COR-L47 (cell line): ENCODE measurements around the gene IFNA2.
"Not testable (repeated sequence)": the region's sequence is repeated elsewhere in the genome, so short reads cannot be mapped to it uniquely, and the experiment has no call there.

Experiments
- DNase-seq: peaks from one replicate; lab custom pipeline; 2025; lab: John Stamatoyannopoulos, UW

Gene IFNA2

DNA sequence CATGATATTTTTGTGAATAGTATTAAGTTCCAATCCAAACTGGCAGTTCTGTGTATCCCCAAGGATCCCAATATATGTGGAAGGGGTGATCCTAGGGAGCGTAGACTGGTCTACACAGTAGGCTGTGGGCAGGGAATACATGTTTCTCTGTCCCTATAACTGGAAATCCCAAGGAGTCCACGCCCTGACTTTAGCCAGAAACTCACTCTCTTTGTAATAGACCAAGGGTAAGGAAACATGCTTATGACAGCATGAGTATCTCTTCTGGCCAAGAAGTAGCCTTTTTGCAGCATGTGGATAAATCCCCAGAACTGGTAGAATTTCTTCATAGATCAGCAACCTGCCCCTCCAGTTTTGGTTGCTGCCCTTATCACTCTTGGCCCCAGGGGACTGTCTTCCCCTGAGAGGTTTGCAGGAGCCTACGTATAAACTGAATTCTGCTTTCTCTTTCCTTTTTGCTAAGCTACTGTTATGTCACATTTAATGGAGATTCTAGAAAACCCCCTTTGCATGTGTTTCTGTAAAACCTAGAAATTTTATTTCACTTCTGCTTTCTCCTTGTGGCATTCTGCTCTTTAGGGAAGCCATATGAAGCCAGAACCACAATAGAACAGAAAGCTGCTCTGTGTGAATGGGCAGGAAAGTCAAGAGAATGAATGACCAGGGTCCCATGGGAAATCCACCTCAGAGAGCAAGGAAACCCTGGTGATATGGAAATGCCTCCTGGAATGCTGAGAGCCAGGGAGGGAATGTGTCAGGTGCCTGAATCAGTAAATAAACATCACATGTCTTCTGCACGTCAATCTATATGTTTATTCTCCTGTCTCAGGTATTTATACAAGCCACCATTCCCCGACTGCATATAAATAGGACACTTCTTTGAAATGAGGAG lies 3.5 kb downstream of the IFNA2 start:
- no peak for DNase-seq

DNA sequence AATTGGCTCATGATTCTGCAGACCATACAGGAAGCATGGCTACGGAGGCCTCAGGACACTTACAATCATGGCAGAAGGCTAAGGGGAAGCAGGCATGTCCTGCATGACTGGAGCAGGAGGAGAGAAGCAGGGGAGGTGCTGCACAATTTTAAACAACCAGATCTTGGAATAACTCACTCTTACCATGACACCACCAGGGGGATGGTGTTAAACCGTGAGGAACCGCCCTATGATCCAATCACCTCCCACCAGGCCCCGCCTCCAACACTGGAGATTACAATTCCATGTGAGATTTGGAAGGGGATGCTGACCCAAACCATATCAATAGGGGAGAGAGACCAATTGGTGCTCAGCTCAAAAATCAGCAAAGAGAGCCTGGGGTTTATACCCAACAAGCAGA lies 13.7 kb downstream of the IFNA2 start:
- not testable (repeated sequence) for DNase-seq

DNA sequence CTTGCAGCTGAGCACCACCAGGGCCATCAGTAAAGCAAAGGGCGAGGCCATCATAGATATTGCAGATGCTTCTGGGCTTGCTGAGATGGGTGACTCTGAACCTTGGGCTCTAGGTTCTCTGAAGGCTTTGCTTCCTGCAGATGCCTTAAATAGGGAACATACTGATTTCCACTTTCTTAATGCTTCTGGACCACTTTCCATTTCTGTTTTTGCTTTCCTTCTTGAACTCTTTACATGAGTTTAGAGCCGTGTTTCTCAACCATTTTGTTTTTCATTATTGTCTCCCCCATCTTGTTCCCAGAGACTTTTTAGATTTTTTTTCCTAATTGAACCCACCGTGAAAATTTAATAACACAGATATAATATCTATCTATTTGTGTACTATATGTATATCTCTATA lies 17.2 kb downstream of the IFNA2 start, which contains the start of gene IFNA13:
TSS of gene IFNA13 (minus strand) at position 101 of the 400 bp plus-strand sequence. CDS start at position 54, 47 bp downstream.
- no peak for DNase-seq

DNA sequence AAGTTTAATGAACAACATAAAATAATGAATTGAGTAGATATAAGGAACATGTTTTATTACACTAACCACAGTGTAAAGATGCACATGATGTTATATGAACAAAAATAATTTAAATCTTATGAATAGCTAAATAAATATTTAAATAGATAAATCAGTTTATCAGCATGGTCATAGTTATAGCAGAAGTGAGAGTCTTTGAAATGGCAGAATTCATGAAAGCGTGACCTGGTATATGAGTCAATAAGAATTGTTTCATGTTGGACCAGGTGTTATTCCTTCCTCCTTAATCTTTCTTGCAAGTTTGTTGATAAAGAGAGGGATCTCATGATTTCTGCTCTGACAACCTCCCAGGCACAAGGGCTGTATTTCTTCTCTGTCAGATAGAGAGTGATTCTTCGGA lies 18.0 kb downstream of the IFNA2 start:
- DNase-seq: not testable (repeated sequence)

DNA sequence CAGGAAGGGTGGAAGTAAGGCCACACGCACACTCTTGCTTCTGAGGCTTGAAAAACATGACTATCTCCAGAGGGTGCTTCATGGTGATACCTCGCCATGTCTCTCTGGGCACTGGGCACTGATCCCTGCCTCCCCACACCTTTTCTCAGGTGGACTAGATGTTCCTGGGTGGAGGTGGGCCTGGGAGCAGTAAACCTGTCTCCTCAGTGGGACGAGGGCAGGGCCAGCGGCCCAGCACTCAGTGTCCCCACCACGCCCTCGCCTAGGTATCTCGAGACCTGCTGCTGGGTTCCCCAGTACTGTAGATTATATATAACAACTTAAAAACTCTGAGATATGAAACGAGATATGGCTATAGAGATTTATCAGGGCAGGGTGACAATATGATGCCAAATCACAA lies 22.9 kb downstream of the IFNA2 start:
- DNase-seq: no peak

DNA sequence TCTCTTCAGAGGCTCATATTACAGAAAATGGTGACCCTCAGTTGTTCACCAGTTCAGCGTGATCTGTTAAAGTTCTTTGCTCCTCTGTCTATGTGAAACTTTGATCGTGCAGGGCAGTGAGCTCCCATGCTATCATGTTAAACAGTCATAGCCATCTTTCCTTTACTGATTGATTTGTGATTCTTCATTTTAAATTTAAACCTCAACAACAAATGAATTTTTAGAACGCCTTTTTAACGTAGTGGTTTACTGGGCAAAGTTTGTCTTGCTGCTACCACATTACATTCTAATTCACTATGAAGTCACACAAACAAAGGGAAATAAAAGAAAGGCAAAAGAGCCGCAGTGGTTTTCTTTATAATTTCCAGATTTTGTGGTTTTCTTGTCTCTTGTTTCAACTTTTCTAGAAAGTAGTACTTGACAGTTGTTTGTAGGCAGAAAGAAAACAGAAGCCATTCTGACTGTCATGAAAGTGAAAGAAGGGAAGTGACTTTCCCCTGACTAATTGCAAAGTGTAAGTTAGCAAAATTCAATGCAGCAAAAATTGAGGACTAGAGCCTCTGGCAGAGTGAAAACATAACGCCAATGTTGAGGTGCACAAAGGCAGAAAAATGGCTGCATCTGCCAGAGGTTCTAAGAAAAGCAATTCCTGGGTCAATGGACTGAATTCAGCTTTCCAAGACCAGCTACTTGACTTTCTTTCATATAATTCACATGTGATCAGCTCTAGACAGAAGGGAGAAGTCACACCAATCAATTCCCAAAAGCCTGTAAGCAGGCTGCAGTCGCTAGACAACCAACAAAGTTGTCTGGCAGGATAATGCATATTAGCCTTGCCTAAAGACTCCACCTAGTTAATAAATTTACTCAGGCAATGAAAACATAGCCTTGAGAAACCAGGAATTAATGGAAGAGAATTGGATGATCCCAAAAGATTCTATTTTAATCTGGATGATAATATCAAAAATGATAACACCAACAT lies 27.4 kb downstream of the IFNA2 start:
- no peak for DNase-seq

DNA sequence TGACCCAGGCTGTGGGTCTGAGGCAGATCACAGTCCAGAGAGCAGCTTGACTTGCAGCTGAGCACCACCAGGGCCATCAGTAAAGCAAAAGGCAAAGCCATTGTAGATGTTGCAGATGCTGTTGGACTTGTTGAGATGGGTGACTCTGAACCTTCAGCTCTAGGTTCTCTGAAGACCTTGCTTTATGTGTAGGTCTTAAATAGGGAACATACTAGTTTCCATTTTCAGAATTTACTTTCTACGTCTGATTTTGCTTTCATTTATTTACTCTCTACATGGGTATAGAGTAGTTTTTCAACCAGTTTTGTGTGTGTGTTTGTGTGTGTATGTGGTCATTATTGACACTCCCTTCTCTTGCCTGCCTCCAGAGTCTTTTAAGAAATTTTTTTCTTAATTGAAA lies 34.4 kb downstream of the IFNA2 start, which contains the start of gene IFNA6:
TSS of gene IFNA6 (minus strand) at position 101 of the 400 bp plus-strand sequence. CDS start at position 101, 0 bp downstream.
- DNase-seq: no peak

DNA sequence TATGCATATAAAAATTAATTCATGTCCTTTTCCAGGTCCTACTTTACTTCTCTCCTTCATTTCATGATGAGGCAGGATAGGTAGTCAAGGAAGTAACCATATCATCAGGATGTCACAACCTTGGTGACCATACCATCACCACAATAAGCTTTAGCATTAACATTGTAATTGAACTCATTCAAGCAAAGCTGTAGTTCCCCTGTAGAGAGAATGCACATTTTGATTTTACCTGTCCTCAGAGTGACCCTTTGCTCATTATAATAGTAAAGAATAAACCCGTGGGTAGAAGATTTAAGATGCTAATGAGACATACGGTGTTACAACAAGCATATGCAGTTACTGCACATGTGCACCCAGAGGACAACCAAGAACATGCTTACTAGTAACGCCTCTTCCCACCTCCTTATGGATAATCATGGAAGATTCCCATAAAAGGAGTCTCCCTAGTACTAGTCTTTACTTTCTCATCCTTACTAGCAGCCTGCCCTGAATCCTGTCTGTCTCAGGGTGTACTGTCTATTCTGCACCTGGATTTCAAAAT lies 36.7 kb downstream of the IFNA2 start:
- DNase-seq: no peak

DNA sequence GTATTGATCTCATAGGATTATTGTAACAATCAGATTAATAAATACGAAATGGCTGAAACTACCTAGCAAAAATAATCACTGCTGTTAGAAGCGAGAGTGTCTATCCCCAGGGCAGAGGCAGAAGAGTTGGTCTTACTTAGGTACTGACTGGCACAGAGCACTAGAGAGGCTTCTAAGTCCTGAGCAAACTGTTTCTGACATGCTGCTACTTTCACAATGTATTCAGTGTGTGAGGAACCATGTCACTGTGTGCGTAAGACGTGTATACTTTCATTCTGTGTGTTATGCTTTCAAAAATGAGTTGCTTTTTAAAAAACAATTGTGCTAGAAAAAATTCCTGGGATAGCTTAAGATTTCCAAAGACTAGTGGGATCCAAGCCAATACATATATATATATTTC lies 44.5 kb downstream of the IFNA2 start:
- no peak for DNase-seq

DNA sequence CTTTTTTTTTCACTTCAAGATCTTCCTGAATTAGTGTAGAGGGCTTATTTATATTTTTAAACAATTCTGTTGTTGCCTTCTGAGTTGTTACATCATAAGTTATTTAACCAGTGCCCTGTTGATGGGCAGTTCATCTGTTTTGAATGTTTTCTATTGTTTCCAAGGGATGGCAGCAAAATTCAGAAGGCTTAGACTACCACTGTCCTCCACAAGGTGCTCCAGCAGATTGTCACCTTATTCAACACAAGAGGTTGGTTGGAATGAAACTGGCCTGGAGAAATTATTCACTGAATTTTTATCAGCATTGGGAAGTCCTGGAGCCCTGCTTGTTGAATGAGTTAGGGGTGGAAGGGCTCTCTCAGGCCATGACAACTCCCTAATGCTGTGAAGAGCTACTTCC lies 48.7 kb downstream of the IFNA2 start:
- DNase-seq: no peak

DNA sequence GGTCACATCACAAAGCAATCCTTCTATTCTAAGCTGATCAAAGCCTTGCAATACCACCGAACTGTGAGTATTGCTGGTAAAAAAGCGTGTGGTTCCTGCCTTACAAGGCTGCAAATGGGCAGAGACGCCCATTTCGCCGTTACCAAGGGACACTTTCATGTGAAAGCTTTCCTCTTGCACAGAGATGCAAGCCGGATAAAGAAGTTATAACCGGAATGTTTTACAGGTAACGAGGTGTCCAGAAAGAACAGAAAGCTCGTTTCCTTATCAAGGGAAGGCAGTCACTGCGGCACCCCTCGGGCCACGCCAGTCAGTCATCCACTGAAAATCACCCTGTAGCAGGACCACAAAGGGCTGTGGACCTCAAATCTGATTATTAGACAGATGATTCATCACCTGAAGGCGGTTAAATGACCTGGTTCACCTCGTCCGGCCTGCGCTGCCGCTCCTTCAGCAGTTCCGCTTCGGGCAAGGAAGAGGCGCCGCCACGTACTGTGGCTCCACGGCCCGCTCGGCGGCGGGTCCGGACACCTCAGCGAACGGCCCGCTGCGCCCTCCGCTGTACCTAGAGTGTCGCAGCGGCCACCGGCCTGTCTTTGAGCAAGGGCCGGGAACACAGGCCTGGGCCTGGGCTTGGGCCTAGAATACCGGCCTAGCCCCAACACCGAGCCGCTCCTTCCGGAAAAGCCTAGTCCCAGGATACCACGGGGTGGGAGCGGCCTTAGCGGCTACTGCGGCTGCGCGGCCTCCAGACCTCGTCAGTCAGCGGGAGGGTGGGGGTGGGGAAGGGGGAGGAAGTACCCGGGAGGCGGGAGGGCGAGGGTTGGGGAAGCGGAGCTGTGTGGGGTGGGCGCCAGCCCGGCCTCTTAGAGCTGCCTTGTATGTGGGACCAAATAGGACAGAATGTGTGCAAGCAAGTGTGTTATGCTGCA lies 50.2 kb downstream of the IFNA2 start, which contains the start of gene KLHL9:
TSS of gene KLHL9 (minus strand) at position 704 of the 932 bp plus-strand sequence. CDS start at position 159, 545 bp downstream.
- DNase-seq: peak; percentile 91
